ENCODE results near the gene CDSN. TPM values are rescaled to one million over a fixed set of nuclear protein-coding genes. Genes with fewer than 3 reads are reported as not detected.

CDSN gene
- total and polyA plus RNA-seq, 2 donors: 0.05 to 6.2 TPM

DNA sequence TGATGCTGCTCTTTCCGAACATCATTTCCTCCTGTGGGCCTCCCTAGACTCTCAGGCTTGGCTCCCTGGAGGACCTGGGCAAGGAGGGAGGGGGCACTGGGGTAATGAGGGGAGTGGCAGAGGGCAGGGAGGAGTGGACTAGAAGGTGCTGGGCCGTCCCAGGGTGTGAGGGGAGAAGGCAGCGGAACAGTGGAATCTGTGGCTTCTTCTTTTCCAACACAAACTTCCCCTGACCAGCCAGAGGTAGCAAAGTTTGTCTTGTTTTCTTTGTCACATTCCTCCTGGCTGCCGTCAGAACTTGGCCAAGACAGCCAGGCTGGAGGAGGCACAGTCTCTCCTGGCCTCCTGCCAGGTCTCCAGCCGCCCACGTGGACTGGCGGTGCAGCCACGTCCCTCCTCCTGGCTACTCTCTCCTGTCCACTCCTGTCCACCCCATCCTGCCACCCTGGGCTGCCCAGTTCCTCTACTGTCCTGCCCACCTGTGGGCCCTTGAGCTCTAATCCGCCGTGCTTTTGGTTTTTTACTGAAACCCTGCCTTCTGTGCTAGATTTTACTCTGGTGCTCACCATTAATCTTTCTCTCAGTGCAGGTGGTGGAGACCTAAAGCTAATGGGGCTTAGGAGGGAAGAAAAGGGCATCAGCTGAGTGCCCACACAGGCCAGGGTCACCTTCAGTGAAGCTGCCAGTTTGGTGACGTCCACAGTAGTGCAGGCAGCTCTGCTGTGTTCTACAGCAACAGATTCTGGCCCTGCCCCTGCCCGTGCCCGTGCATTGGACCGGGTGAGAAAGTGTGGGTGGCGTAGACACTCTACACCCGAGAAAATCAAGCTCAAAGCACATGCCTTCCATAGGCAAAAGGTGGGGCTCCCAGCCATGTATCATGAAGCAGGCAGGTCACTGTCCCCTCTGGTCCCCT lies 2.8 kb upstream of the CDSN start:
- Histone ChIP-seq H3K4me1 (ENCODE audit: control insufficient read depth in 2 of 2, insufficient read depth in 2 of 2, low read length in 2 of 2) (peaks cover 0 to 7% of the 10 kb centered on the region in 2 donors), H3K27me3 (ENCODE audit: control insufficient read depth in 2 of 2, insufficient read depth in 1 of 2, low read length in 1 of 2) (peaks cover 0 to 7% of the 10 kb centered on the region in 2 donors), H3K9me3 (ENCODE audit: control insufficient read depth in 2 of 2, insufficient read depth in 1 of 2, low read length in 1 of 2) (no peaks in the 10 kb centered on the region), H3K36me3 (ENCODE audit: control insufficient read depth in 2 of 2, insufficient read depth in 2 of 2, low read length in 1 of 2) (no peaks in the 10 kb centered on the region), H3K4me3 (ENCODE audit: low read length in 2 of 2) (no peak overlapping the region), H3K27ac (ENCODE audit: low read depth in 1 of 2, low read length in 1 of 2) (no peak overlapping the region)
- peak in 1 of 9 donors; percentile 14 for DNase-seq (ENCODE audit: low read depth in 6 of 9, low spot score in 9 of 9)
- 80% methylated on average over 16 of the region's 16 CpGs for WGBS

DNA sequence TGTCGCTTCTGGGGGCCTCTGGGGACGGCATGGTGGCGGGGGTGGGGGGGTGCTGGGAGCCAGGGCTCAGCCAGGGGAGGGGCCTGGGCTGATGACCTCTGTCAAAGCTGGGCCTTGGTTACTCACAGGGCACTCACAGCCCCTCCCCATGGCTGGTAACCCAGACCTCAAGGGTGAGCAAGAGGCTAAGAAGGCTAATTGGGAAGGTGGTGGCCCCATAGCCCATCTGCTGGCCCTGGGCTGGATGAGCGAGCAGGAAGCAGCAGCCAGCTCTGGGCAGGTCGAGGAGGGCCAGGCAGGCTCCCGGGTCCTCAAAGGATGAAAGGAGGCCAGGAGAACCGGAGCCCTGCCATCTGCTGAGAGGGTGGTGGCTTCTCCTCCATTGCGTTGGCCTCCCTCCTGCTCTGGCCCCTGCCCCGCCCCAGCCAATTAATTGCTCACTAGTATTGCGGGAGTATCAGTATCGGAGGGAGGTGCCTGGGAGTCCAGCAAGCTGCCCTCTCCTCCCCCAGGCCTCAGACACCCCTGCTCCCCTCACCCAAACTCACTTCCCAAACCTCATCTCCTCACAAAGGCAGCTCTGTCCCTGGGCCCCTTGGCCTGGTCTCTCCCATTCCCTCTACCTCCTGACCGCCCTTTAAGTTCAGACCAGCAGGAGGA lies 1.0 kb upstream of the CDSN start:
- WGBS: 97% methylated on average over 12 of the region's 12 CpGs
- peaks cover 0 to 19% of the 10 kb centered on the region in 2 donors for H3K27me3 ChIP-seq (ENCODE audit: control insufficient read depth in 2 of 2, insufficient read depth in 1 of 2, low read length in 1 of 2)
- no peaks in the 10 kb centered on the region for H3K36me3 ChIP-seq (ENCODE audit: control insufficient read depth in 2 of 2, insufficient read depth in 2 of 2, low read length in 1 of 2)
- H3K4me3 ChIP-seq (ENCODE audit: low read length in 2 of 2): no peak overlapping the region
- DNase-seq (ENCODE audit: low read depth in 6 of 9, low spot score in 9 of 9): no peak
- H3K27ac ChIP-seq (ENCODE audit: low read depth in 1 of 2, low read length in 1 of 2): no peak overlapping the region
- no peaks in the 10 kb centered on the region for H3K9me3 ChIP-seq (ENCODE audit: control insufficient read depth in 2 of 2, insufficient read depth in 1 of 2, low read length in 1 of 2)
- peaks cover 0 to 7% of the 10 kb centered on the region in 2 donors for H3K4me1 ChIP-seq (ENCODE audit: control insufficient read depth in 2 of 2, insufficient read depth in 2 of 2, low read length in 2 of 2)

DNA sequence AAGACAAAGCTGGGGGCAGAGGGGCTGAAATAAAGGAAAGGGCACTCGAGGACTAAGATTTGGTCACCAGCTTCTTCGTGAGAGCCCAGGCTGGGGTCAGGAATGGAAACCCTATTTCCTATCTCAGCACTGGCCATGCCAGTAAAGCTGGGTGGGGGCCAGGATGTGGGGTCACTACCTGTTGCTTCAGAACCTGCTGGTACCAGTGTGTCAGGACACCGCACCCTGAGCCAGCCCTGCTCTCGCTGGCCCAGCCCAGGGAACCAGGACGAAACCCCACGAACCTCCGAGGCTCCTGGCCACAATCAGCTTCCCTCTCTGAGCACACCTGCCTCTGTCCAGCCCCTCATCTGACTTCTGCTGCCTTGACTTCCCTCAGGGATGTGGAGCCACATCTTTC lies 2.1 kb downstream of the CDSN start:
- Histone ChIP-seq H3K4me1 (ENCODE audit: control insufficient read depth in 2 of 2, insufficient read depth in 2 of 2, low read length in 2 of 2) (peaks cover 0 to 3% of the 10 kb centered on the region in 2 donors), H3K27me3 (ENCODE audit: control insufficient read depth in 2 of 2, insufficient read depth in 1 of 2, low read length in 1 of 2) (peaks cover 0 to 34% of the 10 kb centered on the region in 2 donors), H3K9me3 (ENCODE audit: control insufficient read depth in 2 of 2, insufficient read depth in 1 of 2, low read length in 1 of 2) (no peaks in the 10 kb centered on the region), H3K27ac (ENCODE audit: low read depth in 1 of 2, low read length in 1 of 2) (no peak overlapping the region), H3K36me3 (ENCODE audit: control insufficient read depth in 2 of 2, insufficient read depth in 2 of 2, low read length in 1 of 2) (no peaks in the 10 kb centered on the region), H3K4me3 (ENCODE audit: low read length in 2 of 2) (no peak overlapping the region)
- no peak for DNase-seq (ENCODE audit: low read depth in 6 of 9, low spot score in 9 of 9)
- WGBS: 89% methylated on average over 7 of the region's 7 CpGs

DNA sequence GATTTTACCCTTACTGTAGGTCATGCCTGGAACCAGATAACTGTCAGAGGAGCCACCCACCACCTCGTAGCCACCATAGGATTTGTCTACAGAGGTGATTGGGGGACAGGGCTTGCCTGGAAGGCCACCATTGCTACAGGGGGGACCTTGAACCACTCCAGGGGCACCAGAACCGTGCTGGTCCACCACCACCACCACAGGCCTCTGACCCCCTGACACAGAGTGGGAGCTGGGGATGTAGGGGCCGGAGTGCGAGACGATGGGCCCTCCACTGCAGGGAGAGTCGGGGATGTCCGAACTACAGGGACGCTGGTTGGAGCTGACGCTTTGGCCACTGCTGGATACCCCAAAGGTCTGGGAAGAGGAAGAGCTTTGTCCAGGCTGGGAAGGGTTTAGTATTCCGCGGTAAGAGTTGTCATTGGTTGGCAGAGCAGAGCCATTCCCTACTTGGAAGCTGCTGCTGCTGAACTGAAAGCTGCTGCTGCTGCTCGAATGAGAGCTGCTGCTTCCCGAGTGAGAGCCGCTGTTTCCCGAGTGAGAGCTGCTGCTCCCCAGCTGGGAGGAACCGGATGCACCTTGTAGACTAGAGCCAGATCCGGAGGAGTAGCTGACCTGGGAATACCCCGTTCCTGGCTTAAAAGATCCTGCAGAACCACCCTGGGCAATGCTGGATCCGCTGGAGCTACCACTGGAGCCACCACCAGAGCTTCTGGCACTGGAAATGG lies 3.4 kb downstream of the CDSN start:
- Histone ChIP-seq H3K36me3 (ENCODE audit: control insufficient read depth in 2 of 2, insufficient read depth in 2 of 2, low read length in 1 of 2) (no peaks in the 10 kb centered on the region), H3K27me3 (ENCODE audit: control insufficient read depth in 2 of 2, insufficient read depth in 1 of 2, low read length in 1 of 2) (peaks cover 0 to 41% of the 10 kb centered on the region in 2 donors), H3K4me1 (ENCODE audit: control insufficient read depth in 2 of 2, insufficient read depth in 2 of 2, low read length in 2 of 2) (peaks cover 0 to 3% of the 10 kb centered on the region in 2 donors), H3K4me3 (ENCODE audit: low read length in 2 of 2) (no peak overlapping the region), H3K9me3 (ENCODE audit: control insufficient read depth in 2 of 2, insufficient read depth in 1 of 2, low read length in 1 of 2) (no peaks in the 10 kb centered on the region), H3K27ac (ENCODE audit: low read depth in 1 of 2, low read length in 1 of 2) (no peak overlapping the region)
- no peak for DNase-seq (ENCODE audit: low read depth in 6 of 9, low spot score in 9 of 9)
- 90% methylated on average over 19 of the region's 19 CpGs for WGBS

DNA sequence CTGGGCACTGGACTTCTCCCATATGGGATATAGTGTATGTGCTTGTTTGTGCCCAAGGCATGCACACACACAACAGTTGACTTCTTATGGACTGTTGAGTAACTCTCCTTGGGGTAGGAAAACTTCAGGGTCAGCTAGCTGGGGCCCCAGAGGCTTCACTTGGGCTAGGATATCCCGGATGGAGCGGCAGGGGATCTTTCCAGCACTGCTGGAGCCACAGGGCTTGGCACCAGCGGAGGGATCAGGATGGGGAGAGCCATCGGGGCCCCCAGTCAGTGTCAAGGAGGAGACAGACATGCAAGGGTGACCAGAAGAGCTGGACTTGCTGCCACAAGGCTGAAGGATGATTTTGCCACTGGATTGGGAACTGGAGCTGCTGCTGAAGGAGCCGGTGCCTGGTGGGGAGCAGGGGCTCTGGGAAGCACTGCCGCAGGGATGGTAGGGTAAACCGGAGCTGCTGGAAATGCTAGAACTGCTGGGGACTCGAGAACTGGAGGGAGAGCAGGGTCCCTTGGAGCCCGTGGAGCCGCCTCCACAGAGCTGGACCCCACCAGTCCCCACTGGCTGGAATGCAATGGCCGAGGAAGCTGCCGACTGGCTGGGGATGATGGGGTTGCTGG lies 4.2 kb downstream of the CDSN start:
- Histone ChIP-seq H3K4me1 (ENCODE audit: control insufficient read depth in 2 of 2, insufficient read depth in 2 of 2, low read length in 2 of 2) (peaks cover 0 to 3% of the 10 kb centered on the region in 2 donors), H3K27ac (ENCODE audit: low read depth in 1 of 2, low read length in 1 of 2) (no peak overlapping the region), H3K9me3 (ENCODE audit: control insufficient read depth in 2 of 2, insufficient read depth in 1 of 2, low read length in 1 of 2) (no peaks in the 10 kb centered on the region), H3K36me3 (ENCODE audit: control insufficient read depth in 2 of 2, insufficient read depth in 2 of 2, low read length in 1 of 2) (no peaks in the 10 kb centered on the region), H3K27me3 (ENCODE audit: control insufficient read depth in 2 of 2, insufficient read depth in 1 of 2, low read length in 1 of 2) (peaks cover 0 to 45% of the 10 kb centered on the region in 2 donors), H3K4me3 (ENCODE audit: low read length in 2 of 2) (no peak overlapping the region)
- 97% methylated on average over 12 of the region's 12 CpGs for WGBS
- no peak for DNase-seq (ENCODE audit: low read depth in 6 of 9, low spot score in 9 of 9)

DNA sequence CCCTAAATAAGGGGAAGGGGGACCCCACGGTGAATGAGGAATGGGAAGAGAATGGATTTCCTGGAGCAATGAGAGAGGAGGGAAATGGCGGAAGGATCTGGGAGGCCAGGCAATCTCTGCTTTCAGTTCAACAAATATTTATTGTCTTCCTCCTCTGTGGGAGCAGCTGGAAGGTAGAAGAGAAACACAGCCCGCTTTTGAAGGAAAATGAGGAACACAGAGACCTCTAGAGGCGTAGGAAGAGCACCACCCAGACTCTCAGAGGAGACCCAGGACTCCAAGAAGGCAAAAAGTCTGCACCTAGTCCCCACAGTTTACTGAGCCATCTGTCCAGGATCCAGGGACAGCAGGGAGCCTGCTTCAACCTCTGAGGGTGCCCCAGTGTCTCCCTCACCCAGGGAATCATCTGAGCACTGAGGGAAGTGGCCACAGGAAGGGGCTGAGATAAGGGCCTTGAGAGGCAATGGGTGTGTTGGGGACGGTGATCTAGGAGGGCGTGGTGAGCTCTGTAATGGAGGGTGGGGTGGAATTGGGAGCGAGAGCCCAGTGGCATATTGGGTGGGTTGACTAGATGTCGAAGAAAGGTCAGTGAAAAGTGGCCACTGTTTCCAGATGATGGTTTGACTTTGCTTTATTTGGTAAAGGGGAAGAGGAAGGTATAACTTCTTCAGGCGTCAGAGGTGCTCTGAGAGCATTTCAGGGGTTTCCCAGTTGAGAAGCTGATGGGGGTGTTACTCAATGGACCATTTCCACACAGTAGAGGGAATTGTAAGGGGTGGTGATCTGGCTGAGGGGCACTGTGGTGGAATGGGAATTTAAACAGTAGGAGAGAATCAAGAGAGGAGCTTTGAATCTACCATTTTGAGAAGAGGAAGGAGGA lies 5.0 kb downstream of the CDSN start:
- no peak for DNase-seq (ENCODE audit: low read depth in 6 of 9, low spot score in 9 of 9)
- no peak overlapping the region for H3K27ac ChIP-seq (ENCODE audit: low read depth in 1 of 2, low read length in 1 of 2)

DNA sequence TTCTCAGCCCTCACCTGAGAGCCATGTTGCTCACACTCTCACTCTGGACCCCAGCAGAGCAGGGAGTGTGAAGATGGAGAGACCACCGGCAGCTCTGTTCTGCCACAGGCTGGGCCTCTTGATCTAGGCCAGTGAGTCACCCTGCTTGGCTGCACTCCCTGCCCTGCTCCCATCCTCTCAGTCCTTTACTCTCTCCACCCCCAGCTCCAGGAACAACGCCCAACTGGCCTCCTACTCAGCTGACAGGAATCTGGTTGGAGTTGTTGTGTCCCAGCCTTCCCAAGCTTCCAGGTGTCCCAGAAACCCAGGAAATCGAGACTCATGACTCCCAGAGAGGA lies 5.7 kb downstream of the CDSN start, which contains the start of gene PSORS1C1:
Gene PSORS1C1 (plus strand): TSS at position 260 of the 338 bp plus-strand sequence. CDS start 14,833 bp downstream, outside the sequence.
- Histone ChIP-seq H3K9me3 (ENCODE audit: control insufficient read depth in 2 of 2, insufficient read depth in 1 of 2, low read length in 1 of 2) (no peaks in the 10 kb centered on the region), H3K27ac (ENCODE audit: low read depth in 1 of 2, low read length in 1 of 2) (no peak within 1 kb of the TSS), H3K36me3 (ENCODE audit: control insufficient read depth in 2 of 2, insufficient read depth in 2 of 2, low read length in 1 of 2) (no peaks in the 10 kb centered on the region), H3K4me3 (ENCODE audit: low read length in 2 of 2) (no peak within 1 kb of the TSS), H3K27me3 (ENCODE audit: control insufficient read depth in 2 of 2, insufficient read depth in 1 of 2, low read length in 1 of 2) (peaks cover 0 to 57% of the 10 kb centered on the region in 2 donors), H3K4me1 (ENCODE audit: control insufficient read depth in 2 of 2, insufficient read depth in 2 of 2, low read length in 2 of 2) (peaks cover 0 to 3% of the 10 kb centered on the region in 2 donors)
- WGBS: 77% methylated on average over 3 of the region's 3 CpGs
- no peak for DNase-seq (ENCODE audit: low read depth in 6 of 9, low spot score in 9 of 9)

More for the DNA sequence above, 5.0 kb downstream of the CDSN start:
- Histone ChIP-seq H3K9me3 (ENCODE audit: control insufficient read depth in 2 of 2, insufficient read depth in 1 of 2, low read length in 1 of 2) (no peaks in the 10 kb centered on the region), H3K4me3 (ENCODE audit: low read length in 2 of 2) (no peak overlapping the region), H3K36me3 (ENCODE audit: control insufficient read depth in 2 of 2, insufficient read depth in 2 of 2, low read length in 1 of 2) (no peaks in the 10 kb centered on the region), H3K27me3 (ENCODE audit: control insufficient read depth in 2 of 2, insufficient read depth in 1 of 2, low read length in 1 of 2) (peaks cover 0 to 51% of the 10 kb centered on the region in 2 donors), H3K4me1 (ENCODE audit: control insufficient read depth in 2 of 2, insufficient read depth in 2 of 2, low read length in 2 of 2) (peaks cover 0 to 3% of the 10 kb centered on the region in 2 donors)
- whole genome bisulfite sequencing: 56% methylated on average over 9 of the region's 9 CpGs
